SU-DHL-6 (cell line): Measurements from ENCODE around the gene NCAPG.

Source experiments
- H2AFZ ChIP-seq: fragments of 200-600 bp; sonication (generic); 2 replicates; pipeline ENCODE4 v1.6.1; 2014; ENCODE audit warnings: low read depth, mild to moderate bottlenecking, moderate library complexity, mixed read lengths, antibody characterized with exemption, low read length; ENCODE audit not compliant: severe bottlenecking
- H3F3A ChIP-seq: fragments of 200-600 bp; shearing (Covaris generic); 2 replicates; pipeline ENCODE4 v1.6.0; 2016; ENCODE audit warnings: antibody characterized with exemption, mild to moderate bottlenecking; ENCODE audit not compliant: insufficient read depth
- H3K27ac ChIP-seq: fragments of 200-600 bp; sonication (generic); 2 replicates; pipeline ENCODE4 v1.5.1; 2016; ENCODE audit warnings: low read depth, mild to moderate bottlenecking, low read length, moderate library complexity, mixed read lengths
- H3K27me3 ChIP-seq: fragments of 200-600 bp; sonication (generic), shearing (Covaris generic); 2 replicates; pipeline ENCODE4 v1.6.0; 2014; ENCODE audit warnings: mild to moderate bottlenecking, low read length
- H3K36me3 ChIP-seq: fragments of 200-600 bp; sonication (generic); 2 replicates; pipeline ENCODE4 v1.6.1; 2014; ENCODE audit warnings: mild to moderate bottlenecking, low read length, mixed read lengths
- H3K4me2 ChIP-seq: fragments of 300-600, 200-600 bp; shearing (Covaris generic), sonication (generic); 2 replicates; pipeline ENCODE4 v1.6.0; 2014; ENCODE audit warnings: low read length, low read depth, mild to moderate bottlenecking; ENCODE audit not compliant: poor library complexity, severe bottlenecking
- H3K4me3 ChIP-seq: fragments of 200-600 bp; sonication (generic); 2 replicates; pipeline ENCODE4 v1.5.1; 2014; ENCODE audit warnings: antibody characterized with exemption, low read length, mild to moderate bottlenecking, mixed read lengths; ENCODE audit not compliant: insufficient read depth, poor library complexity, severe bottlenecking
- H3K79me2 ChIP-seq: fragments of 200-600 bp; sonication (generic); 2 replicates; pipeline ENCODE4 v1.6.1; 2014; ENCODE audit warnings: mild to moderate bottlenecking, low read length, moderate library complexity; ENCODE audit not compliant: insufficient read depth
- H3K9ac ChIP-seq: fragments of 200-600 bp; sonication (generic); 2 replicates; pipeline ENCODE4 v1.7.0; 2014; ENCODE audit warnings: mild to moderate bottlenecking, low read length
- H3K9me2 ChIP-seq: fragments of 200-600 bp; sonication (generic); replicated peaks from 2 replicates; pipeline ENCODE4 v1.6.1; 2014; ENCODE audit warnings: low read length; ENCODE audit not compliant: insufficient read depth
- H3K9me3 ChIP-seq: fragments of 200-600 bp; sonication (generic); 2 replicates; pipeline ENCODE4 v1.6.1; 2014; ENCODE audit warnings: low read length, mixed read lengths; ENCODE audit not compliant: insufficient read depth
- H4K20me1 ChIP-seq: fragments of 200-600 bp; sonication (generic); 2 replicates; pipeline ENCODE4 v1.6.1; 2014; ENCODE audit warnings: low read depth, mild to moderate bottlenecking, antibody characterized with exemption, low read length, moderate library complexity, mixed read lengths
- EZH2phosphoT487 ChIP-seq: fragments of 200-600 bp; sonication (generic), shearing (Covaris generic); conservative IDR thresholded peaks from 2 replicates; pipeline ENCODE4 v1.6.1; 2018; ENCODE audit warnings: mild to moderate bottlenecking, antibody characterized with exemption, low read length, moderate library complexity, mixed read lengths
- TF ChIP-seq, protein P1 (sequence below): fragments of 200-600 bp; sonication (generic); IDR thresholded peaks from one replicate; pipeline ENCODE4 v1.5.1; 2017; ENCODE audit warnings: antibody characterized with exemption, mild to moderate bottlenecking, low read length, moderate library complexity; ENCODE audit not compliant: insufficient read depth, poor library complexity, severe bottlenecking

The NCAPG gene

GRCh38 chr4:17866810-17867209 lies 56.0 kb downstream of the NCAPG start:
- no peaks in the 10 kb centered on the region for H4K20me1 ChIP-seq
- H2AFZ ChIP-seq = no peak overlapping the region
- H3K27ac ChIP-seq = no peak overlapping the region
- H3K27me3 ChIP-seq = no peaks in the 10 kb centered on the region
- no peaks in the 10 kb centered on the region for H3K79me2 ChIP-seq
- TF ChIP-seq EZH2phosphoT487 = no peak
- TF ChIP-seq, protein P1, sequence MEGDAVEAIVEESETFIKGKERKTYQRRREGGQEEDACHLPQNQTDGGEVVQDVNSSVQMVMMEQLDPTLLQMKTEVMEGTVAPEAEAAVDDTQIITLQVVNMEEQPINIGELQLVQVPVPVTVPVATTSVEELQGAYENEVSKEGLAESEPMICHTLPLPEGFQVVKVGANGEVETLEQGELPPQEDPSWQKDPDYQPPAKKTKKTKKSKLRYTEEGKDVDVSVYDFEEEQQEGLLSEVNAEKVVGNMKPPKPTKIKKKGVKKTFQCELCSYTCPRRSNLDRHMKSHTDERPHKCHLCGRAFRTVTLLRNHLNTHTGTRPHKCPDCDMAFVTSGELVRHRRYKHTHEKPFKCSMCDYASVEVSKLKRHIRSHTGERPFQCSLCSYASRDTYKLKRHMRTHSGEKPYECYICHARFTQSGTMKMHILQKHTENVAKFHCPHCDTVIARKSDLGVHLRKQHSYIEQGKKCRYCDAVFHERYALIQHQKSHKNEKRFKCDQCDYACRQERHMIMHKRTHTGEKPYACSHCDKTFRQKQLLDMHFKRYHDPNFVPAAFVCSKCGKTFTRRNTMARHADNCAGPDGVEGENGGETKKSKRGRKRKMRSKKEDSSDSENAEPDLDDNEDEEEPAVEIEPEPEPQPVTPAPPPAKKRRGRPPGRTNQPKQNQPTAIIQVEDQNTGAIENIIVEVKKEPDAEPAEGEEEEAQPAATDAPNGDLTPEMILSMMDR = no peak
- no peaks in the 10 kb centered on the region for H3K9me2 ChIP-seq
- no peaks in the 10 kb centered on the region for H3F3A ChIP-seq
- H3K4me2 ChIP-seq = no peak overlapping the region
- H3K9ac ChIP-seq = no peak overlapping the region
- H3K36me3 ChIP-seq = no peaks in the 10 kb centered on the region; the same call in 1 of the 2 replicates
- no peaks in the 10 kb centered on the region for H3K9me3 ChIP-seq
- H3K4me3 ChIP-seq = no peak overlapping the region

DNA sequence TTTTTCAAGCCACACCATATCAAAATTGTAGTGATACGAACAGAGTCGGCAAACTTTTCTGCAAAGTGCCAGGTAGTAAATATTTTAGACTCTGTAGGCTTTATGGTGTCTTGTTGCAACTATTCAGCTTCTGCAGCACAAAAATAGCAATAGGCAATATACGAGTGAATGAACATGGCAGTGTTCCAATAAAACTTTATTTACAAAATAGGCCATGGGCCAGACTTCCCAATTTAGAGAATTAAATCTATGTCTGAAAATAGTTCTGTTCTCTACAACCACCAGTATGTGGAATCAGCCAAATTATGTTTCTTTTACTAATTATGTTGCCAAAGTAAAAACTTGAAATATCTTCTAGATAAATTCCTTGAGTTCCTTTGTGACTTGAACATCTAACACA lies 56.5 kb downstream of the NCAPG start:
- H3K4me2 ChIP-seq = no peak overlapping the region
- no peak overlapping the region for H3K4me3 ChIP-seq
- TF ChIP-seq, protein P1 = no peak
- no peak for TF ChIP-seq EZH2phosphoT487
- H3K27ac ChIP-seq = no peak overlapping the region
- no peaks in the 10 kb centered on the region for H3K79me2 ChIP-seq
- H3K36me3 ChIP-seq = no peaks in the 10 kb centered on the region; the same call in 1 of the 2 replicates
- no peak overlapping the region for H3K9ac ChIP-seq
- no peaks in the 10 kb centered on the region for H3K9me2 ChIP-seq
- no peaks in the 10 kb centered on the region for H3K9me3 ChIP-seq
- H3K27me3 ChIP-seq = no peaks in the 10 kb centered on the region
- no peak overlapping the region for H2AFZ ChIP-seq
- H4K20me1 ChIP-seq = no peaks in the 10 kb centered on the region
- no peaks in the 10 kb centered on the region for H3F3A ChIP-seq

DNA sequence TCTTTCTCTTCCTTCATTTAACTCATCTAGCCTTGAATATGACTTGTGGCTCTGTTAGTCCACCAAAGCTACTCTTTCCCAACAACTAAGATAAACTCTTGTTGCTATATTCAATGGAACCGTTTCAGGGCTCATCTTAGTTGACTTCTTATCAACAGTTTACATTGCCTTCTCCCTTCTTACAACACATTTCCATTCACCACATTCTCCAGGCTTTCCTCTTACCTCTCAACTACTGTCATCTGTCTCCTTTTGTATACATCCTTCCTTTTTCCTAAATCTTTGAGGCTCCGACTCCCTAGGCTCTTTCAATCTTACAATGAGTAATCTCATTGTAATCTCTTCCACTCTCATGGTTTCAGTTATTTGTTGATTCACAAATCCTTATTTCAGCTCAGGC lies 58.5 kb downstream of the NCAPG start:
- H3K36me3 ChIP-seq = no peaks in the 10 kb centered on the region; the same call in 1 of the 2 replicates
- no peaks in the 10 kb centered on the region for H3K9me2 ChIP-seq
- no peaks in the 10 kb centered on the region for H3K27me3 ChIP-seq
- H3K4me3 ChIP-seq = no peak overlapping the region
- no peak overlapping the region for H2AFZ ChIP-seq
- H3K9ac ChIP-seq = no peak overlapping the region
- H3K27ac ChIP-seq = no peak overlapping the region
- no peaks in the 10 kb centered on the region for H3K9me3 ChIP-seq
- H4K20me1 ChIP-seq = no peaks in the 10 kb centered on the region
- H3K79me2 ChIP-seq = no peaks in the 10 kb centered on the region
- TF ChIP-seq, protein P1 = no peak
- TF ChIP-seq EZH2phosphoT487 = no peak
- no peaks in the 10 kb centered on the region for H3F3A ChIP-seq
- no peak overlapping the region for H3K4me2 ChIP-seq
